HFF-Myc (cell line): ENCODE measurements around the gene SYT8.

Source experiments
- DNase-seq: peaks from one replicate; pipeline ENCODE4 v3.0.0-alpha.2; 2011; ENCODE audit warnings: low read depth; ENCODE audit errors: extremely low read depth
- H3K4me3 ChIP-seq: replicated peaks from 2 replicates; pipeline ENCODE4 v1.5.1; 2011; ENCODE audit warnings: low read depth, mild to moderate bottlenecking, control low read depth, low read length
- TF ChIP-seq, protein P1 (sequence below): IDR thresholded peaks from 2 replicates; pipeline ENCODE4 v1.5.1; 2012; ENCODE audit warnings: mild to moderate bottlenecking, low read depth, low read length, control low read depth; ENCODE audit errors: missing control alignments

SYT8 gene

GRCh38 chr11:1842149-1843097 is 7.6 kb downstream of the SYT8 start:
- DNase-seq: no peak
- TF ChIP-seq, protein P1, sequence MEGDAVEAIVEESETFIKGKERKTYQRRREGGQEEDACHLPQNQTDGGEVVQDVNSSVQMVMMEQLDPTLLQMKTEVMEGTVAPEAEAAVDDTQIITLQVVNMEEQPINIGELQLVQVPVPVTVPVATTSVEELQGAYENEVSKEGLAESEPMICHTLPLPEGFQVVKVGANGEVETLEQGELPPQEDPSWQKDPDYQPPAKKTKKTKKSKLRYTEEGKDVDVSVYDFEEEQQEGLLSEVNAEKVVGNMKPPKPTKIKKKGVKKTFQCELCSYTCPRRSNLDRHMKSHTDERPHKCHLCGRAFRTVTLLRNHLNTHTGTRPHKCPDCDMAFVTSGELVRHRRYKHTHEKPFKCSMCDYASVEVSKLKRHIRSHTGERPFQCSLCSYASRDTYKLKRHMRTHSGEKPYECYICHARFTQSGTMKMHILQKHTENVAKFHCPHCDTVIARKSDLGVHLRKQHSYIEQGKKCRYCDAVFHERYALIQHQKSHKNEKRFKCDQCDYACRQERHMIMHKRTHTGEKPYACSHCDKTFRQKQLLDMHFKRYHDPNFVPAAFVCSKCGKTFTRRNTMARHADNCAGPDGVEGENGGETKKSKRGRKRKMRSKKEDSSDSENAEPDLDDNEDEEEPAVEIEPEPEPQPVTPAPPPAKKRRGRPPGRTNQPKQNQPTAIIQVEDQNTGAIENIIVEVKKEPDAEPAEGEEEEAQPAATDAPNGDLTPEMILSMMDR: no peak

GRCh38 chr11:1843098-1843473 is 8.3 kb downstream of the SYT8 start:
- DNase-seq: no peak
- TF ChIP-seq, protein P1: no peak
- no peak overlapping the region for H3K4me3 ChIP-seq

More at GRCh38 chr11:1842149-1843097, 7.6 kb downstream of the SYT8 start:
- H3K4me3 ChIP-seq: no peak overlapping the region

DNA sequence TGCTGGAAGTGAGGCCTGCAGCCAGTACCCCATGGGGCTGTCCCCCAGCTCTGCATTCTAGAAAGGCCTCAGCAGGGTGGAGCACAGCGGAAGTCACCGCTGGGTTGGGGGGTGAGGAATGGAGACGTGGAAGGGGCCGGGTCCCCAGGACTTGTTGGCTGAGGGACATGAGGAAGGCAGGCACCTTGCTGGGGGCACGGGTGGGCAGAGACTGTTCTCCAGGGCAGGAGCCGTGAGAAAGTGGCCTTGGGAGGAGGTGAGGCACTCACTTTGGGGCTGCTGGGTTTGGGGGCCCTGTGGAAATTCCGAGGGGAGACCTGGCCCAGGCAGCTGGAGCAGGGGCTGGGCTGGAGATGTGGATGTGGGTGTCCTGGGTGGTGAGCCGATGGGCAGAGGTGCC is 9.0 kb downstream of the SYT8 start:
- no peak overlapping the region for H3K4me3 ChIP-seq
- TF ChIP-seq, protein P1: no peak
- DNase-seq: no peak

DNA sequence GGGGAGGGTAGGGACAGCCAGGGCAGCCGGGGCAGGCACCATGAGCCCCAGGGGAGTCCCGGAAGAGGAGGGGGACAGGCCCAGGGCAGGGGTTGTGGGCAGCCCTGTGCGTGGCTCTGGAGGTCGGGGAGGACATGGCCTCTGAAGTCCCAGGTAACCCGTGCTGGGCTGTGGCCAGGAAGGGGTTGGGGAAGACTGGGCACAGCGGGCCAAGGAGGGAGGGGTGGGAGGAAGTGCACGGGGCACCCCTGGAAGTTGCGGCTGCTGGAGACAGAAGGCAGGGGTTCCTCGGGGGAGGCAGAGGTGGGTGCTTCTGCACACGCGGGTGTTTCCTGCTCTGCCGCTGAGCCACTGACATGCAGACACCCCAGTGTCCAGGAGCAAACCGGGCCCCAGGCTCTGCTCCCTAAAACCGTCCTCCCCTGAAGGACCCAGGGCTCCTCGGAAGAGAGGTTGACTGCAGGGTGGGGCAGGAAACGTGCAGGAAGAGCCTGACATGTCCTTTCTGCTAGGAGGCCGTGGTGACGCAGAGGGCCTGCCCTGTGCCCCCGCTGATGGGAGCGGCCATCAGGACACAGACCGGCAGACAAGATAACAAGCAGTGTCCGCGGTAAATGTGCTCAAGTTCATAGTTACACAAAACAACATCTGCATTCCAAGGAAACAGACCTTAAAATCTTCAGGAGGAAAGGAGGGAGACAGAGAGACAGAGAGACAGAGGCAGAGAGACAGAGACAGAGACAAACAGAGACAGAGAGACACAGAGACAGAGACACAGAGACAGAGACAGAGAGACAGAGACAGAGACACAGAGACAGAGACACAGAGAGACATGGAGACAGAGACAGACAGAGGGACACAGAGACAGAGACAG is 9.7 kb downstream of the SYT8 start:
- DNase-seq: no peak
- no peak overlapping the region for H3K4me3 ChIP-seq
- TF ChIP-seq, protein P1: no peak

DNA sequence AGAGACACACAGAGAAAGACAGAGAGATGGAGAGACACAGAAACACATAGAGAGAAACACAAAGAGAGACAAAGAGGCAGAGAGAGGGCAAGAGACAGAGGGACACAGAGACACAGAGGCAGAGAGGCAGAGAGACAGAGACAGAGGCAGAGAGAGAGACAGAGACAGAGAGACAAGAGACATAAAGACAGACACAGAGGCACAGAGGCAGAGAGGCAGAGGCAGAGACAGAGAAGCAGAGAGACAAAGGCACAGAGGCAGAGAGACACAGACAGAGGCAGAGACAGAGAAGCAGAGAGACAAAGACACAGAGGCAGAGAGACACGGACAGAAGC is 10.3 kb downstream of the SYT8 start:
- no peak for DNase-seq
- TF ChIP-seq, protein P1: no peak
- no peak overlapping the region for H3K4me3 ChIP-seq

- H3K4me3 ChIP-seq: no peak overlapping the region
- DNase-seq: no peak
- TF ChIP-seq, protein P1: no peak
Observed at GRCh38 chr11:1845561-1846452, 11.0 kb downstream of the SYT8 start.
